Fibroblast of mammary gland (primary cell): Measurements from ENCODE around the gene PLA2G5.

Source experiments
- DNase-seq: peaks from one replicate; pipeline ENCODE4 v3.0.0-alpha.2; 2010; ENCODE audit warnings: low read depth
- H3K4me3 ChIP-seq: 2 replicates; pipeline ENCODE4 v1.5.1; 2011; ENCODE audit warnings: low read depth, mild to moderate bottlenecking, low read length, moderate library complexity; ENCODE audit not compliant: control insufficient read depth
- TF ChIP-seq, protein P1 (sequence below): conservative IDR thresholded peaks from 2 replicates; pipeline ENCODE4 v1.5.1; 2011; ENCODE audit warnings: low read depth, low read length, inconsistent platforms; ENCODE audit not compliant: control insufficient read depth, insufficient read depth

The PLA2G5 gene

GRCh38 chr1:20087668-20088067, 17.7 kb downstream of the PLA2G5 start:
- no peak overlapping the region for H3K4me3 ChIP-seq
- no peak for DNase-seq
- TF ChIP-seq, protein P1, sequence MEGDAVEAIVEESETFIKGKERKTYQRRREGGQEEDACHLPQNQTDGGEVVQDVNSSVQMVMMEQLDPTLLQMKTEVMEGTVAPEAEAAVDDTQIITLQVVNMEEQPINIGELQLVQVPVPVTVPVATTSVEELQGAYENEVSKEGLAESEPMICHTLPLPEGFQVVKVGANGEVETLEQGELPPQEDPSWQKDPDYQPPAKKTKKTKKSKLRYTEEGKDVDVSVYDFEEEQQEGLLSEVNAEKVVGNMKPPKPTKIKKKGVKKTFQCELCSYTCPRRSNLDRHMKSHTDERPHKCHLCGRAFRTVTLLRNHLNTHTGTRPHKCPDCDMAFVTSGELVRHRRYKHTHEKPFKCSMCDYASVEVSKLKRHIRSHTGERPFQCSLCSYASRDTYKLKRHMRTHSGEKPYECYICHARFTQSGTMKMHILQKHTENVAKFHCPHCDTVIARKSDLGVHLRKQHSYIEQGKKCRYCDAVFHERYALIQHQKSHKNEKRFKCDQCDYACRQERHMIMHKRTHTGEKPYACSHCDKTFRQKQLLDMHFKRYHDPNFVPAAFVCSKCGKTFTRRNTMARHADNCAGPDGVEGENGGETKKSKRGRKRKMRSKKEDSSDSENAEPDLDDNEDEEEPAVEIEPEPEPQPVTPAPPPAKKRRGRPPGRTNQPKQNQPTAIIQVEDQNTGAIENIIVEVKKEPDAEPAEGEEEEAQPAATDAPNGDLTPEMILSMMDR, result peak; percentile 2

DNA sequence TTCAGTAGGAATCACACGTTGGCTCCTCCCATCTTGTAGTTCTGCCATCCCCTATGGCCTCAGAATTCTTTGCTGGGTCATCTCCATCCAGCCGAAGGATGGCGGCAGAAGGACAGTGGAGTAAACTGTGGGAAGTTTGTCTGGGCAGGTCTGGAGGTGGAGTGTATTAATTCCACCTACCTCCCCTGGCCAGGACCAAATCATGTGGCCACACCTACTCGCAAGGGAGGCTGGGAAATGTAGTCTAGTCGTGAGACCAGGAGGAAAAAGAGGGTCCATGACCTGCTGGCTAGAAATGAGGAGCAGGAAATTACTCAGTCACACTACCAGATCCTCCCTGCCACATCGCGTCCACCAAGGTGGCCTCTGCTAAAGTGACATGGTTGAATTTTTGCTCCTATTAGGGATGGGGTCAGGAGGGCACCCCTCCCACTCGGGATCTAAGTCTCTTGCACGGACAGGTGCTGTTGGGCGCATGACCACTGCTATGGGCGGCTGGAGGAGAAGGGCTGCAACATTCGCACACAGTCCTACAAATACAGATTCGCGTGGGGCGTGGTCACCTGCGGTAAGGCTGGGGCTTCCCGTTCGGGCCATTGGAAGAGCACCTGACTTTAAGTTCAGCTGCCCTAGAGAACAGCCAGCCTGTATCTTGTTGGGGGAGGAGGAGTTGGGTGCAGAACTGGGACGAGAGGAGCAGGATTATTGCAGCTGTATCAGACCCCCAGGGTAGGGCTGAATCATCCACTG, 19.5 kb downstream of the PLA2G5 start:
- TF ChIP-seq, protein P1, result no peak
- no peak overlapping the region for H3K4me3 ChIP-seq
- DNase-seq, result no peak

- DNase-seq, result no peak
- TF ChIP-seq, protein P1, result no peak
- H3K4me3 ChIP-seq, result no peak overlapping the region
Measured at GRCh38 chr1:20090119-20090518, 20.1 kb downstream of the PLA2G5 start.

GRCh38 chr1:20090641-20091040, 20.6 kb downstream of the PLA2G5 start:
- H3K4me3 ChIP-seq, result no peak overlapping the region
- DNase-seq, result no peak
- TF ChIP-seq, protein P1, result no peak

- TF ChIP-seq, protein P1, result no peak
- no peak for DNase-seq
- H3K4me3 ChIP-seq, result no peak overlapping the region
Measured at GRCh38 chr1:20093303-20093702, 23.3 kb downstream of the PLA2G5 start.

DNA sequence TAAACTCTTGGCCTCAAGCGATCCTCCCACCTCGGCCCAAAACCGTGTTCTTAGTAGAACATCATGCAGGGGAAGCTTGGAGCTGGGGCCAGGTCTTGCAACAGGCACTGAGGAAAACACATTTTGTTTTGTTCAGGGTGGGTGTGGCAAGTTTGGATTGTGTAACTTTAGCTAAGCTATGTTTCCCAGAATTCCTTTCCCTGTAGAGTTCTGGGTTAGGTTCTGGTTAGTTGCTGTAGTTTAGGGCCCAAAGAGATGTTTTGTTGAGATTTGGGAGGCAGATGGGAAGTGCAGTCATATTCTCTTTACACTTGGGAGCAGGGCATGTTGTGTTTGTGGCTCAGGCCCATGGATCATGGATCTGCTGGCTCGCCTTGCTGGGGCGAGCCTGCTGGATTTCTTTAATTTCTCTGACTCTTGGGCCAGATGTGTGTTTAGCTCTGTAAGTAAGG, 24.0 kb downstream of the PLA2G5 start:
- TF ChIP-seq, protein P1, result no peak
- peak; percentile 66 for DNase-seq

More for the DNA sequence above, 24.0 kb downstream of the PLA2G5 start:
- H3K4me3 ChIP-seq, result no peak overlapping the region
